ENCODE data around the gene MYO1B.

MYO1B gene

DNA sequence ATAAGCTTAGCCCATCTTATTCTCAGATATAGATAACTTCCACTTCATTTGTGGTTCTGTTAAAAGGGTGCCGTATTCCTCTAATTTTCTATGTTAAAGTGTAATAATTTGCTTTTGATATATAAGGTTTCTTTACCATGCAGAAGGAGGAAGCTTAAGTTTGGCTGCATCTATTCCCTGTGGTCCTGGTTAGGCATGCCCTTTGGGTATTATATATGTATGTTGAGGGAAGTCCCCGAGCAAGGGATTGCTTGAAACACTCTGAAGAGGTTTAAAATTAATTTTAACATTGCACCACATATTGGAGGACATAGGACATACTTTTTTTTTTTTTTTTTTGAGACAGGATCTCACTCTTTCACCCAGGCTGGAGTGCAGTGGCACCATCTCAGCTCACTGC, 16.9 kb upstream of the MYO1B start:
- DNase-seq: no peak

DNA sequence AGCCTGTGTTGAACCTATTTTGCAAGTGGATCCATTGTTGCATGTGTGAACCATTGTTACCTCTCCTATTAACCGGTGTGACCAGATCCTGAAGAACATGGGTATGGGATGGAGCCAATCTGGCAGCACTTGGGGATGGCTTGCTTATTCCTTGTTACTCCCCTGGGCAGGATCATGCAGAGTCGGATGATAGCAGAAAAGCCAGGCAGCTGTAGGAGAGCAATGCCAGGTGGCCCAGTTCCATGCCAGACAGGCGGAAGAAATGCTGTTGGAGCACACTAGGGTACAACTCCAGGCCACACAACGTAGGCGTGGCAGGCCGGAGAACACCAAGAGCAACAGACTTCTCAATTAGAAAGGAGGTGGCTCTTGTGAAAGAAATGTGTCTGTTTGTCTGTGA, 16.3 kb upstream of the MYO1B start:
- DNase-seq: no peak

DNA sequence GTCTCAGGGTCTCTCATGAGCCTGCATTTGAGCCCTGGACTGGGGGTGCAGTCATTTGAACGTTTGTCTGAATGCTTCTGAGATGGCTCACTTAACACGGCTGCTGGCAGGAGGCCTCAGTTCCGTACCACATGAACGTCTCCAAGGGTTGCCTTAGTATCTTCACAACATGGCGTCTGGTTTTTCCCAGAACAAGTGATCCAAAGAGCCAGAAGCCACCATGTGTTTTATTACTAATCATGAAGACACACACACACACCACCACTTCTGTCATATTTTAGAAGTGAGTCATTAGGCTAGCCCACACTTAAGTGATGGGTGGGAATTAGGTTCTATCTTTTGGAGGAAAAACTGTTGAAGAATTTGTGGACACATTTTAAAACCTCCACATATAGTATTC, 15.0 kb upstream of the MYO1B start:
- DNase-seq: no peak

DNA sequence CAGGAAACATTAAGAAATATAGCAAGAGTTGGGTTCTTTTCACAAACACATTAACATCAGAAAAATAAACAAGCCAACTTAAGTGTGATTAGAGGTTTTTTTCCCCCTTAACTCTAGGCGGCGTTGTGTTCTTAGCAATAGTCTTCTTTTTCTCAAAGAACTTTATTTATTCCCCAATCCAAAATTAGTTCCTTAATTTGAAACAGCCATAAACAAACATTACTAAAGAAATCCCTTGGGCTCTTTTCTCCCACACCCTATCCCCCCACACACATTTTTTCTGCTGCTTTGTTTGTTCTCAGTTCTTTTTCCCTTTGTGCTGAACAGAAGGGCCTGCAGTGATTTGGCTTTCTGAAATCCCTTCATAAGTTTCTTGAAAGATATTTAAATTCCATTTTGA, 13.2 kb upstream of the MYO1B start:
- no peak for DNase-seq

DNA sequence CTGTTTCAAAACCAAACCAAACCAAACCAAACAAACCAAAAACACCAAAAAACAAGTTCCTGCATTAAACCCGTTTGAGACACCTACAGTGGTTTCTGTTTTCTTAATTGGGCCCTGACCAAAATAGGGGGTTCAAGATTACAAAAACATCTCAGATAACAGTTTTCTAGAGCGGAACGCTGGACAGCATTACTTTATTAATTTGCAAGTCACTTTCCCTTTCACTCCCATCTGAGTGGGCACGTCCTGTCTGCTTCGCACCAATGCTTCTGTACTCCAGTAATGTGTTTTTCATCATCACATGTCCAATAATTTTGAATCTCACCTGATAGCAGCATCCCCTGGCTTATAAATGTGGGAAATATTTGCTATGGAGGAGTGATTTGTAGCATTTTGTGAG, 11.7 kb upstream of the MYO1B start:
- no peak for DNase-seq

DNA sequence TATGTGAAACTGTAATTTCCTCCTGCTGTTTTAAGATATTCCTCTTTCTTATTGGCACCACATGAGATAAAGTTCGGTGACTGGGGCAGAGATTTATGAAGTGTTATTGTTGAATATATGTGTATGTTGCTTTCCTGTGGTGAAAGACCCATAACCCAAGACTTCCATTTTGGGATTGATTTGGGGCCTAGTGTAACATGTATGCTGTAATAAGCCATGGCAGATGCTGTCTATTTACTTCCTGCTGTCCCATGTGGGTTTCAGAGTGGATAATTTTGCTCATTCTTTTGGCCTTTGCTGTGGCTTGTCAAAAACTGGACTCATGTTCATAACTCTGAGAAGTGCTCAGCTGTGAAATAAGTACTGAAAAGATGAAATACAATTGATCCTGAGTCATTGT, 10.8 kb upstream of the MYO1B start:
- DNase-seq: no peak

DNA sequence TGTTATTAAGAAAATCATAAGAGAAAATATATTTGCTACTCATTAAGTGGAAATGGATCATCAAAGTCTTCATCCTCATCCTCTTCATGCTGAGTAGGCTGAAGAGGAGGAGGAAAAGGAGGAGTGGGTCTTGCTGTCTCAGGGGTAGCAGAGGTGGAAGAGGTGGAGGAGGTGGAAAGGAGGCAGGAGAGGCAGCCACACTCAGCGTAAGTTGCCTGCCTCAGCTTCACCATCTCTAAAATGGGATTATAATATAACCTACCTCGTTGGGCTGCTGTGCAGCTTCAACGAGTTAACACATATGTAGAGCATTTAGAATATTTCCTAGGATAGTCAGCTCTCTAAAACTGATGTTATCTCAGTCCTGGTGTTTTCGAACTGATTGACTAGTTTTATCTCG, 4.3 kb upstream of the MYO1B start:
- no peak for DNase-seq

DNA sequence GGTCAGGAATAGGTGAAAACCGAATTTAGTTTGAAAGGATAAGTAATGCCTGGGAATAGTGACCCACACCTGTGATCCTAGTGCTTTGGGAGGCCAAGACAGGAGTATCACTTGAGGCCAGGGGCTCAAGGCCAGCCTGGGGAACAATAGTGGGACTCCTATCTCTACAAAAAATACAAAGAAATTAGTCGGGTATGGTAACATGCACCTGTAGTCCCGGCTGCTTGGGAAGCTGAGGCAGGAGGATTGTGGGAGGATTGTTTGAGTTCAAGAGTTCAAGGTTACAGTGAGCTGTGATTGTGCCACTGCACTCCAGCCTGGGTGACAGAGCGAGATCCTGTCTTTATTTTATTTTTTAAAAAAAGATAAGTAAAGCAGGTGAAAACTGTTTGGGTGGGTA, 3.8 kb upstream of the MYO1B start:
- no peak for DNase-seq

DNA sequence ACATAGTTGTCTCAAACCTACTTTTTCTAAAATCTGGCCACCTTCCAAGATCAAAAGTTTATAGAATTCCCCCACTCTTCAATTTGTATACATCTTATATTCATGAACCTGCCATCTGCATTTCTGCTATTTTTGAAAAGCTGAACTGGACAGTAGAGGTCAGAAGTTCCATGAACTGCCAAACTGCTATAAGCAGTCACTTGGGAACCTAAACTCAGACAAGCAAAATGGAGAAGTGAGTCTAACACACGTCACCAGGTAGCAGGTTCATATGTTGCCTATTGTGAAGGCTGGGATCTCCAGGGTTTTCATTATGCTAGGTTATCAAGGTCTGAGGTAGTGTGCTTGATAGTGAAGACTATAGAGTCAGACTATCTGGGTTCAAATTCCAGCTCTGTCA, 2.0 kb upstream of the MYO1B start:
- DNase-seq: no peak

DNA sequence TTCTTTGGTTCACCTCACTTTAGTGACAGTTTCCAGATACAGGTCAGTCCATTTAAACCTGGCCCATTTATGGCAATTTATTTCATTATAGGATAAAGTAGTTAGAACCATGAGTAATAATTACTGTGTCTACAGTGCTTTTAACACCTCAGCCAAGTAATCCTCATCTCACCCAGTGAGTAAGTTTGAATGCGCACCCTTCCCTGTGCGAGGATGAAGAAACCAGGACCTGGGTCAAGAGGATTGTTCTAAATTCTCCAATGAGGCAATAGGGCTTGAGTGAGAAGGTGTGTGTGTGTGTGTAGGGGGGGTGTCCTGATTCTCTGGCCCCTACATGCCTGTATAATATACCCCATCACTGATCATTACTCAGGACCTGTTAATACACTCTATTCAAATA, 854 bp upstream of the MYO1B start:
- no peak for DNase-seq

DNA sequence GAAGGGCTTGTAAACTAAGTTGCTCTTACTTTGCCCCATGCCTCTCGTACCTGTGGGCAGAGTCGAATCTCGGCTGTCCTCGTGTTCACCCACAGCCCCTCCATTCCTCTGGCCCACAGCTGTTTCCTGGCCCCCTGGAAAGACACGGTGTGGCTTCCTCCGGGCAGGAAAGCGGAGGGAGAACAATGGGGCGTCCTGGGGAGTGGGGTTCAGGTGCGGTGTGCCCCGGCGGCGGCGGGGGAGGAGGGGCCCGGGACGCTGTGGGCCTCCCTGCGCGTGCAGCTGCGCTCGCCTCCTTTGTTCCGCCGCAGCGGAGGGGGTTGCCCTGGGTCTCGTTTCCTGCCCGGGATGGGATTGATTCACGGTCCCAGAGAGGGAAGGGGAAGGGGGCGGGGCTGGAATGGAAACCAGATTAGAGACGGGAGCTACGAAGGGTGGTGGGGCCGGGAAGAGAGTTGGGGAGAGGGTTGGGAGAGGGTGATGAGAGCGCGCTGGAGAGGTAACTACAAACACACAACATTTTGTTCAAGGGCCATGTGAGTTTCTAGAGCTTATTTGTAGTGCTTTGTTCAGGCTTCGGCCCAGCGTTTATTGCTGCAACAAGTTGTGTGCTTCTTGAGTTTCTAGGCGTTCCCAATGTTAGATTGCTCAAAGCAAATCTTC, 796 bp downstream of the MYO1B start:
- DNase-seq: no peak

DNA sequence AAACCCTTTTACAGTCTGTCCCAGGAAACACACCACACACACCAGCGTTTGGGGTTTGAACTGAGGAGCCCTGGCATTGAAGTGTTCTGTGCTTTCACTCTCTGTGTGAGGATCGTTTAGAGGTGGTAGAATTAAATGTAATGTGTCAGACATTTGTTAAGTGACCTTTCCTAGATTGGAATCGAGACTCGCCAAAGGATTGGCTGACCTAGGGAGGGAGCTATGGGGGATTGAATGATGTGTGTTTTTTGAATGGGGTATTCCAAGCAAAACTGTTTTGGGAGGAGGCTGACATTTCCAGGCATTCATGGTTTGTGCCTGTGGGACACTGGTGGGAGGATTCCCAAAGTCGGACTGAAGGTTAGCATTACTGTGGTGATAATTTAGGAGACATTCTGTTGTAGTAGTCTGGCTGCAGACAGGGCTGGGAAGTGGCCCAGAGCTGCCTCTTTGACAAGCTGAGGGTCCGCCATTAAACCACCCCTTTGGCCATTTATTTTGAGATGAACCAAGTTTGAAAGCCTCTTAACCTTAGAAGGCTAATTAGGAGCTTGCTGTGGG, 1.7 kb downstream of the MYO1B start:
- DNase-seq: no peak

DNA sequence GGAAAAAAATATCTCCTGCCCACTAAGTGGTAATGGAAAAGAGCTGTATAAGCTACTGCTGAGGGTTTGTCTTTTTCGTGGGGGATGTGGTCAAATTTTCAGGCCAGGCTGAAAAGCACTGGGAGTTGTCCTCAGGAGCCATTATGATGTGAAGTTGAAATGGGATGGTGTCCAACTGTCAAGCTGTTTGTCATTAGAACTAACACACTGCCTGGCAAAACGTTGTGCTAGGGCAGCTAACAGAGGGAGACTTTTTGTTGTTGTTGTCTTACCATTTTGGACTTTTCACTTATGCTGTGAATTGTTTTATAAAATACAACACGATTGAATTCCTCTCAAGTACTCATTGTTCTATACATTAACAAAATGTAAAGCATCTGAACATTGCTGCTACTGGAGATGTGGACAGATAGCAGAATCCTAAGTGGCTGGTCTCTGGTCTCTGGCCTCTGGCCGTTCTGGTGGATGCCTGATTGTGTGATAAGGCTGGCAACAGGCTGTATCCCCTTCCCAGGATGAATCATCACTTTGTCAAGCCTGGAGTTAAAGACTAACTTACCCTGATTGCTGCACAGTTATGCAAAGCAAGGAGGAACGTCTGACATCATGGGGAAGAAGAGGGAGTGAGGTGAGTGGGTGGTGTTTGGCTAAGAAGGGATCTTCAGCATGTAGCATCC, 2.3 kb downstream of the MYO1B start:
- no peak for DNase-seq

DNA sequence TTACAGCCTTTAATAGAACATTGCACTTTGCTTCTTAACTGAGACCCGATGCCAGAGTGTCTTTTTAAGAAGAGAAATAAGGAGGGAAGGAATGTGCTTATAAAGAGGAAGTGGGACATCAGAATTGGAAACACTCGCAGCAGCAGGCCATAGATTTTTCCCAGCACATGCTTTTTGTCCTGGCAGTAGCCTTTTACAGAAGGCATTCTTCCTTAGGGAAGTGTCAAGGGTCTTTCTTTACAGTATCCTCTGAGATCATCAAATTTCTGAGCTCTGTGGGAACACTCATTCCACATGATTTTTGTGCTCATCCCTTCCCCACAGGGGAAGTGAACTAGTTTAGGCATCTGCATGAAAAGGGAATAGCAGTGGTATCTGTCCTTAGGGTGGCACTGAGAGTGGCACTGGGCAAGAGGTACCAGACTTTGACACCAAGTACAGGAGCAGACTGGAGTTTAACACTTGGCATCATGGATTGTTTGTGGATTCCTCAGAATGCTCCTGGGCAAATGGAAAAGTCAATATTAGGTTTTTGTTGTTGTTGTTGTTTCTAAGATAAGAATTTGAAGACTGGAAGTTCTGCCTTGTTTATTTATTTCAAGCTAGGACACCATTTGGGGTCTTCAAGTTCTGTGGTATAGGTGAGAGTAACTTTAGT, 4.1 kb downstream of the MYO1B start:
- DNase-seq: no peak

DNA sequence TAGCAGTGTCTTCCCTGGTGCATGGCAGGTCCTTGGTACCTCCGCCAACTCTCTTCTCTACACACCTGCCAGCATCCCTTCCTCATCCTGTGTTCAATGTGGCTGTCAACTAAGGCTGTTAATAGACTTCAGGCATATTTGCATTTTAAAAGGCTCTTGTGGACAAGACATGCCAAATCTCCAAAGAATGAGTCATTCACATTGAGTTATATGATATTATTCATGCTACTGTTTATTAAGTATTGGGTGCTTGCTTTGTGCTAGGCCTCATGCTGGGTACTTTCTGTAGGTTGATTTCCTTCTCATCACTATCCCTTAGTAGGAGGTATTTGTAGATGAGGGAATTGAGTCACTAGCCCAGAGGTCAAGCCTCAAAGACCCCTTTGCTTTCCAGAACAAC, 5.2 kb downstream of the MYO1B start:
- DNase-seq: no peak

DNA sequence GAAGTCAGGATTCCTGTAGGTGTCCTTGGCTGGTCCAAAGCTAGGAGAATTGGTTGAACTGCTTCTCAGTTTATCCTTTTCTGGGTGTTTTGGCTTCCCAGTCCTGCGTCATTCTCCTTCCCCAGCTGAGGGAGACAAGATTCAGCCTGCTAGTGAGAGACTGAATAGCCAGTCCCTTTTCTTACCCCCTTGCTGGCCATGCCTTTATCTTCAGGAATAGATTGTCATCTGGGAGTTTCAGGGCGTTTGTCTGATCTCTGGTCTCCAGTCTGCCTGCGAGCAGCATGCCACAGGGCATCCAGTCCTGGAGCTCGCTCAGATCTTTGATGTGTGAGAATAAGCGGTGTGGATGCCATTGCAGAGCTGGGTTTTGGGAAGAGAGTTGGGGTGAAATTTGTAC, 5.8 kb downstream of the MYO1B start:
- DNase-seq: no peak

DNA sequence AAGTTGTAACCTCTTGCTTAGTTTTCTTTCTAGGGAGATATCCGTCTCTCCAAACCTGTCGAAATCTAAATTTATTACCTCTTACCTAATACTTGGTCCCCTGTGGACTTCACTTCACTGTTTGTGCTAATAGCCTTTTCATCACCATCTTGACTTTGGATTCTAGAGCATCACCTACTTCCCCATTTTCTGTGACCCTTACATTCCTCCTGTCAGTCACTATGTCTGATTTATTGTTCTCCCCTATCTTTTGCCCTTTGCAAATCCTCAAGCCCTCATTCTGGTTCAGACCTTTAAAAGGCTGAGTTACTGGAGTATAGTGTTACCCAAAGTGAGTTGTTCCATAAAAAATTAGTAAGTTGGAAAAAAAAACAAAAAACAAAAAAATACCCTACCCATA, 7.5 kb downstream of the MYO1B start:
- DNase-seq: no peak

DNA sequence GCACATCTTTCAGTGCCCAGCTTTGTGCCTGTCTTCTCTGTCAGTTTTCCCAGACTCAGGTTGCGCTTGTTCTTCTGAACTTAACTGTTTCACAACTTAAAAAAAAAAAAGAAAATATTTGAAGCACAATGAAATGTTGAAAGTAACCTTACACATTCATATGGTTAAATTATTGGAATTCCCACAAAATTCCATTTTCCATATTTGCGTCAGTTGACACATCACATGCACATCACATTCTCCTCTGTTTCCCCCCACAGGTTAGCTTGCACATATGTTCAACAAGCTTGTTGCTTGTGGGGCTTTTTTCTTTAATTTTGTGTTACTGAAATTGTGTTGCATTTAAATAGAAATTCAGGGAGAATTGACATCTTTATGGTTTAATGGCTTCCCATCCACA, 8.3 kb downstream of the MYO1B start:
- DNase-seq: no peak

DNA sequence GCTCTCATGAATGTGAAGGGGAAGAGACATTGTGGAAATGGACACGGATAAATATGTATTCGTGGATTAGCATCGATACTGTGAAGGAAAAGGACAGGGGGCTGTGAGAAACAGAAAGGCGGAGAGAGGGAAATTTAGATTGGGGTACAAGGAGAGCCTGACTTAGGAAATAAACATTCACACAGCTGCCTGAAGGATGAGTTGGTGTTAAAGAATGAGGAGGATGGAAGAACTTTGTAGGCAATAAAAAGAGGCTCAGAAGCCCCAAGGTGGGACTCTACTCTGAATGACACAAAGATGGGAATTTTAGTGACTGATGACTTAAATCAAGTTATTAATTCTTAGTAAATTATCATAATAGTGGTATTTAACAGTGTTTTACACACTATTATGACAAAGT, 10.1 kb downstream of the MYO1B start:
- no peak for DNase-seq

DNA sequence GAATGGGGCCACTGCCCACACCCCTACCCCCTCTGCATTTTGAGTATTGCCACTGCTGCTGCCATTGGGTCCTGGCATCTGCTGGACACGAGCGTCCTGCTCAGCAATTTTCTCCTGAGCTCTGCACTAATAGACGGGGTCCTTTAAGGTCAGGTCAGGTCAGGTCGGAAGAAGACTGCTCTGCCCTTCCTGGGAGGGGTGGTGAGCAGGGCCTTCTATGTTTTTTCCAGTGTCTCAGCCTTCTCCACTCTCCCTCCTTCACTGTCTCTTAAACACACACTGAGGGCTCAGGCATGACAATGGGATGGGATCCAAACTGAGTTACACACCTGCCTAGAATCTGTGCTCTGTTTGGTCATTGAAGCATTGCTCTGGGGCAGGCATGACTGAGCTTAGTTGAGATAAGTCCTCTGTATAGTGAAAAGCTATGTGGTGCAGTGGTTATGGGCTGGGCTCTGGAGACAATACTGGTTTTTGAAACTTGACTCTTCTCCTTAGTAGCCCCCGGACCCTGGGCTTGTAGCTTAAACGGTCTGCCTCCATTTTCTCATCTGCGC, 10.6 kb downstream of the MYO1B start:
- no peak for DNase-seq

DNA sequence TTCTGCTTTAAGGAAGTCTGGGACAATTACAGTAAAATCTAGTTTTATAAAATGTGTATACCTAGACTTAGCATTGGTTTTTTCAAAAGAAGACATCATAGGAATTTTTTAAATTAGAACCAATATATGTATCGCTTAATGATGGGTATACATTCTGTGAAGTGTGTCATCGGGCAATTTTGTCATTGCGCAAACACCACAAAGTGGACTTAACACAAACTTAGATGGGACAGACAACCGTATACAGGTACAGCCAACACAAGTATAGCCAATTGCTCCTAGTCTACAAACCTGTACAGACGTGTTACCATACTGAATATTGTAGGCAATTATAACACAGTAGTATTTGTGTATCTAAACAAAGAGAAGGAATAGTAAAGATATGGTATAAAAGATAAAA, 12.7 kb downstream of the MYO1B start:
- no peak for DNase-seq

DNA sequence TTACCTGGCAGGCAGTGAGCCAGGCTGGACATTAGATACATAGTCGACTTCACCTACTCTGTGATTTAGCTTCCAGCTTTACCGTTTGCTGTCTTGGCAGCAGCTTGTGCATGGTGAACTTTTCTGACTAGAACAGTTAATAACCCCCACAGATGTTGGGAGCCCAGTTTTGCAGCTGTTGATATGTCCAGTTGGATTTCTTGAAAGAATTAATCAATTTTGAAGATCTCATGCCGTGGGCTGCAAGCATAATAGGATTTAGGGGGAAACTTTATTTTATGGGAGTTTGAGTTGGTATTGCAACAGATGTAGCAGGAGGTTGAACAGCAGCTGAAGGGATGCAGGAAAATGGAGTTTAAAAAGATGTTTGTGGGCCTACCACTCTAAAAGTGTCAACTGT, 13.8 kb downstream of the MYO1B start:
- no peak for DNase-seq

DNA sequence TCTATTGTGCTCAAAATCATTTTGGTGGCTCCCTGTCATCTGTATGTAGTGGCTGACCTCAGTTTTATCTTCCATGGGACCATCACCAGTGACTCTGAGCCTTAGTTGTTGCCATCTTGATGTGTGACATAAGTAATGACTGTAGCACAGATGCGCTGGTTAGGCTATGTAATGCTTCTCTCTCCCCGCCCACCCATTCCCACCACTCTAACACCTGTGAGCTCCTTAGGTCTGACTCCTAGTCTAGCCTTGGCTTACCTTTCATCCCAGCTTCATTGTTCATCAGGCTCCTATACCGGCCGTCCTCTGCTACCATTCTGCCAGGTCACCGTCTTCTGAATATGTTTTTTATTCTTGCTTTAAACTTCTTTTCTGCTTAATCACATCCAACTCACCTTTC, 17.2 kb downstream of the MYO1B start:
- no peak for DNase-seq

DNA sequence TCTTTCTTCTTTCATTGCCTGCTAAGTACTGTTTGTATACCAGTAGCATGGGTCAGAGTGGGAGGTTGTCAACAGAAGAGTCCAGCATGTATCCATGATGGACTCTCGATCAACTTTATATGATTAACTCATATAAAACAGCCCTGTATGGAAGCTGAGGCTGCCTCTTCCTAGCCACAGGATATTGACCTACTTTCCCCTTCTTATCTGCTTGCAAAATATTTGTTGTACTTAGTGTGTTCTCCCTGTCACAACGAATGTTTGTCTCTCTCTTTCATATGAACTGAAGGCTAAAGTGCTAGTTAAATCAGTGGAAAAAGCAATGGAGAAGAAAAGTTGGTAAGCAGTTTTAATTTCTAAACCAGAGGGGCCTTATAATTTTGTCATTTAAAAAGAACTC, 17.8 kb downstream of the MYO1B start:
- DNase-seq: no peak
